Dermis microvascular lymphatic vessel endothelial cell (primary cell): ENCODE data around the gene ACTL6A. TPM values are rescaled to one million over a fixed set of nuclear protein-coding genes. Genes with fewer than 3 reads are reported as not detected.

Source experiments
- DNase-seq, 2 donors: peaks; one replicate each; pipeline versions ENCODE4 v3.0.0 to v3.0.0-alpha.2; 2010; ENCODE audit warnings: low read depth in 2 of 2
- total RNA-seq: library from RNA; depleted of rRNA; stranded (reverse); fragments of >200 nt; gene quantifications from 2 replicates; pipeline ENCODE4 v1.2.1, GENCODE V29; 2014

ACTL6A gene
- total RNA-seq: 40.3 and 55.8 TPM in 2 replicates

DNA sequence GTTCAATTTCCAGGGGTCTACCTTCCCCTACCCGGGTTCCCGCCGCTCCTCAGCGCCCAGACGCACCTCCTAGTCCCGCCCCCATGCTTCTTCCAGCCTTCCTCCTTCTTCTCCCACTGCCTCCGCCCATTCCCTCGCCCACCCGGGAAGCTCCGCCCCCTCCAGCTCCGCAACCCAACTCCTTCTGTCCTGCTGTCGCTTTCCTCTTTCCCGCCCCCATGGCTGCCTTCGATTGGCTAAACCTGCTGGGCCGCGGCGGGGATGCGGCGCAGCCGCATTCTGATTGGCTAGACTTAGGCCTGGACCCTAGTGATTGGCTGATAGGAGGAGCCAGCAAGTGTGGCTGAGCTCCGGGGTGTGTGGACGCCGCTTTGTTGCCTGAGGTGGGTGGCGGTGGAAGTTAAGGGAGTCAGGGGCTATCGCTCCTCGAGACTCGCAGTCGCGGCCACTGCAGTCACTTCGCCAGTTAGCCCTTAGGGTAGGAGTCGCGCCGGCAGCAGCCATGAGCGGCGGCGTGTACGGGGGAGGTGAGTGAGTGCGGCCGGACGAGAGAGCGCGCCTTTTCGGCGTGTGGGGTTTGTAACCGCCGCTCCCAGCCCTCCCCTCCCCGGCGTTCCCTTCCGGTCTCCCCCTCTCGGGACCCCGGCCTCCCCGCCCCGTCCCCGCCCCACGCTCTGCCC lies at the start of gene ACTL6A:
TSS of gene ACTL6A (plus strand) at position 336 of the 680 bp plus-strand sequence. CDS start at position 503, 167 bp downstream.
- peak; percentile 95 to 99 for DNase-seq

DNA sequence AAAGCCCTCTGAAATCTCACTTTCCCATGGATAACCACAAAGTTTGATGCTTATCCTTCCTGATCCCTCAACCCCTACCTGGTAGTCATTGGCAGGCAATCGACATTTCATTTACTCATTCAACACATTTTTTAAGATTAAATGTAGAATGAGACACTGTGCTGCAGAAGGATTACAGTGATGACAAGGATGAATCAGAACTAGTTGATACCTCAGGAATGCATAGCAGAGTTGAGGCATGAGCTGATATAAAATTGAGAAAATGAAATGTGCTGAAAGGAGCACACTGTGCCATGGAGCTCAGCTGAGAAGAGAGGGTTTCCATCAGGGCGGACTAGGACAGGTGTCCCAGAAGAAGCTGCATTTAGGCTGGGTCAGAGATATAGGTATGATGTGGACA lies 48.9 kb upstream of the ACTL6A start:
- no peak for DNase-seq

GRCh38 chr3:179516461-179517251 lies 46.1 kb upstream of the ACTL6A start:
- peak in 1 of 2 donors; percentile 73 for DNase-seq

DNA sequence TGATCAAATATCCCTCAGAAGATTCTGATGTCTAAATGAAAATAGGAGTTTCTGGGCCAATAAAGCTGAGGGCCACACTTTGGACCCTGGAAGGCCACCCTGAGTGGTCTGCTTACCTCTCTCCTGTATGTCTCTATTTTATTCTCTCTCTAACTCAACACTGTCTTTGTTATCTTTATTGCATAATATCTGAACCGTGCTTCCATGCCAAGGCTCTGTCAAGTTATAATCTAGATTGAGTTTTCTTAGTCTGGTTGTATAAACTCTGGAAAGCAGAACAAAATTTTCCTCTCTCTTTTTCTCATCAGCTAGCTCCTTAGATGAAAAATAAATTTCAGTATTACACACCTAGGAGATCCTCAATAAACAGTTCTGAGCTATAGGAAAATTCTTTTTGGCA lies 36.2 kb upstream of the ACTL6A start:
- DNase-seq: peak in 1 of 2 donors; percentile 6

- peak; percentile 30 to 86 for DNase-seq
Measured at GRCh38 chr3:179526989-179527391, 35.7 kb upstream of the ACTL6A start.

GRCh38 chr3:179528772-179529171 lies 34.0 kb upstream of the ACTL6A start:
- DNase-seq: no peak

DNA sequence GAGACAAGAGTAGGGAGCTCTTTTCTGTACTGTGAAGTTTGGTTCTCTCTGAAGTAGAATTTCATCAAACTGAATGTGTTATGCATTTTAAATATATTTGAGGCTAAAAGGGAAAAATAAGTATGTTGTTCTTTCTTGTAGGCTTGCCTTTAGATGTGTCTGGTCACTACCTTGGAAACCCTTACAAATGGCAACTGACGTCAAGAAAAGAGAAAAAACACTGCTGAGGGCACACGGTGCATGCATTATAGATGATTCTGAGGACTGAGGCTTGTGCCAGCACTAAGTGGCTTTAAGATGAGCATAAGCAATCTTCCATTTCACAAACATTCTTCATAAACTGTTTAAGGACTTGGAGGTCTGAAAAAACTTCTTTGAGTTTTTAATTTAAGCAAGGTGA lies 31.1 kb upstream of the ACTL6A start:
- no peak for DNase-seq

- DNase-seq: no peak
Measured at GRCh38 chr3:179533274-179533673, 29.5 kb upstream of the ACTL6A start.

DNA sequence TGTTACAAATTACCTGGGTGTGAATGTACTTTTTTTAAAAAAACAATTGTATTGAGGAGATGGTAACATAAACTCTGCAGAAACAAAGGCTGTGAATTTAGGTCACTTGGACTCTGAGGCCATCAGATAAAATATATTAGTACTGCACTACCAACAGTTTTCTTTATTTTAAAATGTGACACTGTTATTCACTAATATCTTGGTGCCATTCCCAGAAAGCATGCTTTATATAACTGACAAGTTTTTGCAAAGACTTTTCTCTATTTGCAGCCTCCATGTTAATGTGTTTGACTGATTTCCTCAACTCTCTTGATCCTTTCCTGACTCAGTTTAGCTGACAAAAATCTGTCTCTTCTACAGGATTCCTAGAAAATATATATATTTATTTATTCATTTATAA lies 26.5 kb upstream of the ACTL6A start:
- no peak for DNase-seq

GRCh38 chr3:179541094-179541493 lies 21.6 kb upstream of the ACTL6A start:
- no peak for DNase-seq

GRCh38 chr3:179541596-179541995 lies 21.1 kb upstream of the ACTL6A start:
- no peak for DNase-seq

DNA sequence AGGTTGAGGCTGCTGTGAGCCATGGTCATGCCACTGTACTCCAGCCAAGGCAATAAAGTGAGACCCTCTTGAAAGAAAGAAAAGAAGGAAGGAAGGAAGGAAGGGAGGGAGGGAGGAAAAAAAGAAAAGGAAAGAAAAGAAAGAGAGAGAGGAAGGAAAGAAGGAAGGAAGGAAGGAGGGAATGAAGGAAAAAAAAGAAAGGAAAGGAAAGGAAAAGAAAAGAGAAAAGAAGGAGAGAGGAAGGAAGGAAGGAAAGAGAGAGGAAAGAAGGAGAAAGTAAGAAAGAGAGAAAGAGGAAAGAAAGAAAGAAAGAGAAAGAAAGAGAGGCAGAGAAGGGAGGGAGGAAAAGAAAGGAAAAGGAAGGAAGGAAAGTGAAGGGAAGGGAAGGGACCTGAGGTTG lies 20.4 kb upstream of the ACTL6A start:
- DNase-seq: no peak

- DNase-seq: no peak
Measured at GRCh38 chr3:179544981-179545645, 17.6 kb upstream of the ACTL6A start.

- no peak for DNase-seq
Measured at GRCh38 chr3:179546814-179547241, 15.9 kb upstream of the ACTL6A start.

- no peak for DNase-seq
Measured at GRCh38 chr3:179551349-179552105, 11.2 kb upstream of the ACTL6A start.

DNA sequence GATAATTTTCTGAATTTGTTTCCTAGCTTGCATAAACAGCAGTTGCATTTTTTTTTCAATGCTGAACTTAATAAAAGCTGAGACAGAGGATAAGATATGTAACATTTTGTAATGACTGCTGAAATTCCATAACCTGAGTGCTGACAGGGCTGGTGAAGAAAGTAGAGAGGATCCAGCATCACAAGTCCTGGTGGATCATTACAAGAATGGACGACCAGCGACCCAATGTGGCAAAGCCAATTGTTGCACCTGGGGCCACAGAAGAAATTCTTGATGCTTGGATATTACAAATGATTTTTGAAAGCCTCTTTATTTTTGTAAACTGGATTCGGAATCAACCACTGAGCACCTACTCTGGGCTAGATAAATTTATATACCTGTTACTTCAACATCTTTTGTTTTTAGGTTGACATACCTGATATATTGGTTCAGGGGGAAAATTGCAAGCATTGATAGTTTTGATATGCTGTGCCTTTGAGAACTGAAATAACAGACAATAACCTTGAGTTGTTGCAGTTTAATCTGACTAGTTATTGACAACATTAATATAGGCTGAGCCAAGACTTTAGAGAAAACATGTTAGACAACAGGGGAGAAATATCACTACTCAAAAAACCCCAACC lies 3.9 kb upstream of the ACTL6A start:
- DNase-seq: peak; percentile 69 to 84

DNA sequence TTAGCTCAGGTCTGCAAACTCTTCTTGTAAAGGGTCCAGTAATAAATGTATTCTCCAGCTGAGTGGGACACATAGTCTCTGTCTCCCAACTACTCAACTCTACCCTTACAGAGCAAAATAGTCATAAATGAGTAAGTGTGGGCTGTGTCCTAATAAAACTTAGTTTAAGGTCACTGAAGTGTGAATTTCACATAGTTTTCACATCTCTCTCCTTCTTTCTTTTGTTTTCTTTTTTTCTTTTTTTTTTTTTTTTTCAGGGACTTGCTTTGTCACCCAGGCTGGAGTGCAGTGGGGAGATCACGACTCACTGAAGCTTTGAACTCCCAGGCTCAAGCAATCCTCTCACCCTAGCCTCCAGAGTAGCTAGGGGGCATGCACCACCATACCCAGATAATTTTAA lies 1.9 kb upstream of the ACTL6A start:
- DNase-seq: no peak

DNA sequence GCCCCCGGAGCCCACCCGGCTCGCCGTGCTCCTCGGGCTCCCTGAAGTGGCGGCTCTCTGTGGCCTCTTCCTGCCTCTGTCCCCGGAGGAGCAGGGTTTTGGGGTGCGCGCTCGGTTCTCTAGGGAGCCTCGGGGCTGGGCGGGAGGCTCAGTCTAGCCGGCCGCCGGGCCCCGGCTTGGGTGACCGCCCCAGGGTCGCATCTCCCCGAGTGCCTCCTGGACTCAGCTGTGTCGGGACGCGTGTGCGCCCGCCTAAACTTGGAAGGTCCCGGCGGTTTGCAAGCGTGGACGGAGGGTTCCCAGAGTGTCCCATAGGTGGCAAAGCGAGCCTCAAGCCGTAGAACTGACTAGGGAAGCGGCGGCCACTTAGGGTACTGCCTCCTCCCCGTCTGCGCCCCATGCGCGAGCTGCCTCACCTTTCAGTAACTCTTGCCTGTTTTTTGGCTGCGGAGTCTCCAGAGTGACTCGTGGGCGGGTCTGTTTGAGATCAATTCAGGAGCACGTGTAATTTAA lies 601 bp downstream of the ACTL6A start:
- peak; percentile 25 to 77 for DNase-seq

DNA sequence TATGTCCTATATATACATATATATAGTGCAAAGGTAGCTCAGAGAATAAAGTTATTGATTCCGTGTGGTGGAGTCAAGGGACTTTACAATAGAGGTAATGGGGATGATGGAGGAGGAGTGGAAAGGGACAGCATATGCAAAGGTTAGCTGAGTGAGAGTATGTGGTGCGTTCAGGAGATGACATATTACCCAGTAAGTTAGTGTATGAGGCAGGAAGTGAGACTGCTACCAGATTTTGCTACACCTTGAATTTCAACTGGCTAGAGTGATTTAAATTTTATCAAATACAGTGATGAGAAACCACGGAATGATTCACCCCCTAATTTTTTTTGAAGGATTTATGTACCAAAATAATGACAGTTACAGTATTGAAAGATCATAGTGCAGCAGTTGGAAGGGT lies 2.8 kb downstream of the ACTL6A start:
- no peak for DNase-seq

DNA sequence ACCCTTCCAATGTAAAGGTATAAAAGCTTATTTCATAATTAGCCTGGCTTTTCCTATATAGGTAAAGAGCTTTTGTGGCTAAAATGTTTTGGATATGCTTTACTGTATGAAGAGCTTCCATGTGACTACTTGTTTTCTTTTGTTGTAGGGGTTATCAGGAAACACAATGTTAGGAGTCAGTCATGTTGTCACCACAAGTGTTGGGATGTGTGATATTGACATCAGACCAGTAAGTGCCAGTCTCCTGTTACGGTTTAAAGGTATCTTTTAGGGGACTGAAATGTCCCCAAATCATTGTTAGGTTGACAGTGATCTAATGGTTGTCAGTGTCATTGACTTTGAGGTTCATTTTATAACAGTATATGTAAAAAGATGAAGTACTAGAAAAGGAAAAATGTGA lies 18.3 kb downstream of the ACTL6A start:
- no peak for DNase-seq

DNA sequence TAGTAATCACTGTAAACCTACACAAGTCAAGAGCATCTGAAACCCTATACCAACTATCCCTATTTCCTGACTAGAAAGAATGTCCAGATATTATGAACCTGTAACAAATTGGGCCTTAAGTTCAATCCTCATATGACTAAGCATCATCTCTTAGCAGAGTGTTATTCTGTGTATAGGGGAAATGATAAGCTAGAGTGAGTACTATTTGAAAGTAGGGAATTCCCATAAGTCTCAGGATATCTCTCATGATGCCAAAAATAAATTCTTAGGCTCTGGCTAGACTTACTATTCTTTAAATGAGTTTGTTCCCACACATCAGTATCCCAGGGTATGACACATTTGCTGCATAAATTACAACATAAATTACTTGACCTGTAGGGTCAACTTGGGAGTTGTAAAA lies 26.4 kb downstream of the ACTL6A start:
- DNase-seq: peak in 1 of 2 donors; percentile 58
